GM23338 (cell line): Measurements from ENCODE around the gene CFAP77. TPM values are rescaled to one million over a fixed set of nuclear protein-coding genes. Genes with fewer than 3 reads are reported as not detected.

ENCODE experiments used
- ATAC-seq: fragments of 200-7000 bp; cut with Tn5 transposase; 3 replicates; pipeline ENCODE4 v1.9.1; 2020
- DNase-seq: peaks from one replicate; pipeline ENCODE4 v3.0.0-alpha.2; 2015; ENCODE audit warnings: low spot score
- H2AFZ ChIP-seq: fragments of 200-600 bp; sonication (generic); 2 replicates; pipeline ENCODE4 v1.8.0; 2016; ENCODE audit warnings: antibody characterized with exemption, mild to moderate bottlenecking, moderate library complexity
- H3F3A ChIP-seq: fragments of 200-600 bp; sonication (generic); replicated peaks from 2 replicates; pipeline ENCODE4 v1.8.0; 2017; ENCODE audit warnings: antibody characterized with exemption, mixed run types, low read depth
- H3K27ac ChIP-seq: fragments of 200-600 bp; sonication (generic); 2 replicates; pipeline ENCODE4 v1.6.1; 2016; ENCODE audit warnings: low read depth
- H3K27me3 ChIP-seq: fragments of 200-600 bp; sonication (generic); 2 replicates; pipeline ENCODE4 v1.8.0; 2016; ENCODE audit warnings: mild to moderate bottlenecking, mixed run types, moderate library complexity; ENCODE audit not compliant: insufficient read depth
- H3K36me3 ChIP-seq: fragments of 200-600 bp; sonication (generic); 2 replicates; pipeline ENCODE4 v1.8.0; 2016; ENCODE audit warnings: mild to moderate bottlenecking; ENCODE audit not compliant: insufficient read depth
- H3K4me1 ChIP-seq: fragments of 200-600 bp; sonication (generic); 2 replicates; pipeline ENCODE4 v1.8.0; 2016; ENCODE audit warnings: mild to moderate bottlenecking, moderate library complexity; ENCODE audit not compliant: insufficient read depth
- H3K4me2 ChIP-seq: fragments of 200-600 bp; sonication (generic); 2 replicates; pipeline ENCODE4 v1.7.1; 2017; ENCODE audit warnings: mixed run types
- H3K4me3 ChIP-seq: fragments of 200-600 bp; sonication (generic); 2 replicates; pipeline ENCODE4 v1.6.1; 2016; ENCODE audit warnings: mixed run types
- H3K79me2 ChIP-seq: fragments of 200-600 bp; sonication (generic); replicated peaks from 2 replicates; pipeline ENCODE4 v1.8.0; 2017; ENCODE audit warnings: mild to moderate bottlenecking; ENCODE audit not compliant: insufficient read depth
- H3K9me2 ChIP-seq: fragments of 200-600 bp; sonication (generic); 2 replicates; pipeline ENCODE4 v1.8.0; 2017; ENCODE audit not compliant: insufficient read depth
- H4K20me1 ChIP-seq: fragments of 200-600 bp; sonication (generic); replicated peaks from 2 replicates; pipeline ENCODE4 v1.8.0; 2017; ENCODE audit warnings: mild to moderate bottlenecking; ENCODE audit not compliant: insufficient read depth
- H3K27ac Mint-ChIP-seq: 2 replicates; pipeline ENCODE4 v1.8.0; 2020; ENCODE audit warnings: inconsistent platforms, mild to moderate bottlenecking, moderate library complexity, mixed read lengths
- H3K27me3 Mint-ChIP-seq: 3 replicates; pipeline ENCODE4 v1.8.0; 2022; ENCODE audit warnings: low read depth, mild to moderate bottlenecking, moderate library complexity, mixed read lengths, inconsistent platforms; ENCODE audit not compliant: insufficient read depth, poor library complexity
- H3K36me3 Mint-ChIP-seq: 3 replicates; pipeline ENCODE4 v1.8.0; 2021; ENCODE audit warnings: low read depth, mild to moderate bottlenecking, inconsistent platforms, moderate library complexity, mixed read lengths
- H3K4me1 Mint-ChIP-seq: 3 replicates; pipeline ENCODE4 v1.8.0; 2020; ENCODE audit warnings: mild to moderate bottlenecking, inconsistent platforms, mixed read lengths
- H3K4me3 Mint-ChIP-seq: 3 replicates; pipeline ENCODE4 v1.8.0; 2021; ENCODE audit warnings: moderate library complexity, mild to moderate bottlenecking, inconsistent platforms, mixed read lengths
- H3K9me3 Mint-ChIP-seq: 3 replicates; pipeline ENCODE4 v1.8.0; 2020; ENCODE audit warnings: moderate library complexity, mild to moderate bottlenecking, inconsistent platforms, mixed read lengths
- CREB1 ChIP-seq: fragments of 250-450 bp; sonication (Bioruptor Pico); IDR thresholded peaks from 2 replicates; pipeline ENCODE4 v1.5.0; 2020; ENCODE audit warnings: low read depth, mild to moderate bottlenecking, moderate library complexity
- EZH2 ChIP-seq: fragments of 200-600 bp; sonication (generic); IDR thresholded peaks from one replicate; pipeline ENCODE4 v1.8.0; 2017; ENCODE audit warnings: antibody characterized with exemption, mild to moderate bottlenecking, low read depth; ENCODE audit not compliant: unreplicated experiment
- JUNB ChIP-seq: IDR thresholded peaks from one replicate; pipeline ENCODE4 v1.6.1; 2016; ENCODE audit warnings: antibody characterized with exemption; ENCODE audit not compliant: unreplicated experiment
- POLR2AphosphoS5 ChIP-seq: IDR thresholded peaks from 2 replicates; pipeline ENCODE4 v1.6.1; 2016; ENCODE audit warnings: antibody characterized with exemption, low read depth
- STAT1 ChIP-seq: IDR thresholded peaks from one replicate; pipeline ENCODE4 v1.6.1; 2016; ENCODE audit warnings: antibody characterized with exemption; ENCODE audit not compliant: unreplicated experiment
- polyA plus RNA-seq: library from polyadenylated mRNA; unstranded; fragments of >200 nt; fragmentation: Nextera tagmentation; extraction: Ambion mirVana; gene quantifications from 2 replicates; pipeline ENCODE4 v1.2.1, GENCODE V29; 2016
- total RNA-seq: library from RNA; depleted of rRNA; stranded (reverse); fragments of >200 nt; shearing (Covaris generic); gene quantifications from 2 replicates; pipeline ENCODE4 v1.2.3, GENCODE V29; 2014
- TF ChIP-seq, protein P1 (sequence below), 2 experiments: fragments of 200-600 bp in 1 of 2; sonication (generic) in 1 of 2; conservative IDR thresholded peaks; 2 replicates each; pipeline versions ENCODE4 v1.5.1 to v1.6.1; 2016 to 2017; ENCODE audit warnings: antibody characterized with exemption in 2 of 2, low read depth in 2 of 2, mild to moderate bottlenecking in 2 of 2, moderate library complexity in 1 of 2
- TF ChIP-seq, protein P2 (sequence below): IDR thresholded peaks from 2 replicates; pipeline ENCODE4 v1.6.1; 2016; ENCODE audit warnings: antibody characterized with exemption

CFAP77 gene
- total and polyA plus RNA-seq, 2 experiments from 2014 or later, result 0.97 to 1.3 TPM

DNA sequence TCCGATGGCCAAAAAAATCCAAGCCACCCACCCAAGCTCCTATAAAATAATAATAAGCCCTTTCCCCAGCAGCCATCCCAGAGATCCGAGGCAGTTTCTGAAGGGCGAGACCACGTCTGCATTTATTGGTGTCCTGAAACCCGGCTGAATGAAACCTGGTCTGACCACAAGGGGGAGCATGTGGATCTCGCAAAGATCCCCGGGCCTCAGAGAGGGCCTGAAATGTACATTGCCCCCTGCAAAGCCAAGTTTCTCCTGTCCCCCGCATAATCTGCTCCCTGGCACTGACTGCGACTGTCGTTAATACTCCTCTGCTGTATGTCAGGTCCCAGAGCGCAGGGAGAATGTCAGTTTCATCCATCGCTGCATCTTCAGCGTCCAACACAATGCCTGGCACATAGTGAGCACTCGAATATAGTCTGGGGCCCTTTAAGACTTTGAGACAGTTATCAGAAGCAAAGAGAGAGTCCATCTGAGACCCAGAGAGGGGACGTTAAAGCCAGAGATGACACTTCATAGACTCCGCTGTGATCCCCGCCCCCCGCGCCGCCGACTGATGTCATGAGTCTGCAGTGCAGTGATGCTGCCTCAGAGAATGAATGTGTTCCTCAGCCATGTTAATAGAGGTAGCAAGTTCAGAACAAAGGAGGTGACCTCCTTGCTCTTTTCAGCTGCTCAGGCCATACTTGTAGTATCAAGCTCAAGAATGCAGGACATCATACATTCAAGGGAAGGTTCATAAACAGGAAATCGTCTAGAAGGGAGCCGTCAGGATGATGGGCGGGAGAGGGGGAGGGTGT, 97.9 kb downstream of the CFAP77 start:
- ATAC-seq (peak; percentile 88), DNase-seq (peak; percentile 89)
- Histone ChIP-seq H3K4me2 (no peak overlapping the region), H3F3A (no peaks in the 10 kb centered on the region), H3K27me3 (no peaks in the 10 kb centered on the region), H3K36me3 (no peaks in the 10 kb centered on the region), H3K4me3 (no peak overlapping the region), H3K9me2 (no peaks in the 10 kb centered on the region), H3K27ac (no peak overlapping the region), H3K4me1 (peaks cover 15% of the 10 kb centered on the region), H3K79me2 (no peaks in the 10 kb centered on the region), H2AFZ (no peak overlapping the region), H4K20me1 (no peaks in the 10 kb centered on the region; the same call in 1 of the 2 replicates)
- H3K36me3 Mint-ChIP-seq, result no peaks in the 10 kb centered on the region
- no peaks in the 10 kb centered on the region for H3K9me3 Mint-ChIP-seq
- peaks cover 10% of the 10 kb centered on the region for H3K27me3 Mint-ChIP-seq
- TF ChIP-seq, protein P1, sequence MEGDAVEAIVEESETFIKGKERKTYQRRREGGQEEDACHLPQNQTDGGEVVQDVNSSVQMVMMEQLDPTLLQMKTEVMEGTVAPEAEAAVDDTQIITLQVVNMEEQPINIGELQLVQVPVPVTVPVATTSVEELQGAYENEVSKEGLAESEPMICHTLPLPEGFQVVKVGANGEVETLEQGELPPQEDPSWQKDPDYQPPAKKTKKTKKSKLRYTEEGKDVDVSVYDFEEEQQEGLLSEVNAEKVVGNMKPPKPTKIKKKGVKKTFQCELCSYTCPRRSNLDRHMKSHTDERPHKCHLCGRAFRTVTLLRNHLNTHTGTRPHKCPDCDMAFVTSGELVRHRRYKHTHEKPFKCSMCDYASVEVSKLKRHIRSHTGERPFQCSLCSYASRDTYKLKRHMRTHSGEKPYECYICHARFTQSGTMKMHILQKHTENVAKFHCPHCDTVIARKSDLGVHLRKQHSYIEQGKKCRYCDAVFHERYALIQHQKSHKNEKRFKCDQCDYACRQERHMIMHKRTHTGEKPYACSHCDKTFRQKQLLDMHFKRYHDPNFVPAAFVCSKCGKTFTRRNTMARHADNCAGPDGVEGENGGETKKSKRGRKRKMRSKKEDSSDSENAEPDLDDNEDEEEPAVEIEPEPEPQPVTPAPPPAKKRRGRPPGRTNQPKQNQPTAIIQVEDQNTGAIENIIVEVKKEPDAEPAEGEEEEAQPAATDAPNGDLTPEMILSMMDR (conservative IDR thresholded peaks at IDR 0.05; ENCODE audit: low read depth in 2 of 2), result peak; percentile 86 to 91
- TF ChIP-seq POLR2AphosphoS5, result no peak
- TF ChIP-seq CREB1 (CRISPR knock-in tag), result no peak
- TF ChIP-seq, protein P2, sequence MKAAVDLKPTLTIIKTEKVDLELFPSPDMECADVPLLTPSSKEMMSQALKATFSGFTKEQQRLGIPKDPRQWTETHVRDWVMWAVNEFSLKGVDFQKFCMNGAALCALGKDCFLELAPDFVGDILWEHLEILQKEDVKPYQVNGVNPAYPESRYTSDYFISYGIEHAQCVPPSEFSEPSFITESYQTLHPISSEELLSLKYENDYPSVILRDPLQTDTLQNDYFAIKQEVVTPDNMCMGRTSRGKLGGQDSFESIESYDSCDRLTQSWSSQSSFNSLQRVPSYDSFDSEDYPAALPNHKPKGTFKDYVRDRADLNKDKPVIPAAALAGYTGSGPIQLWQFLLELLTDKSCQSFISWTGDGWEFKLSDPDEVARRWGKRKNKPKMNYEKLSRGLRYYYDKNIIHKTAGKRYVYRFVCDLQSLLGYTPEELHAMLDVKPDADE, result no peak
- H3K4me1 Mint-ChIP-seq, result peaks cover 30% of the 10 kb centered on the region
- H3K4me3 Mint-ChIP-seq, result no peak overlapping the region
- no peak overlapping the region for H3K27ac Mint-ChIP-seq

DNA sequence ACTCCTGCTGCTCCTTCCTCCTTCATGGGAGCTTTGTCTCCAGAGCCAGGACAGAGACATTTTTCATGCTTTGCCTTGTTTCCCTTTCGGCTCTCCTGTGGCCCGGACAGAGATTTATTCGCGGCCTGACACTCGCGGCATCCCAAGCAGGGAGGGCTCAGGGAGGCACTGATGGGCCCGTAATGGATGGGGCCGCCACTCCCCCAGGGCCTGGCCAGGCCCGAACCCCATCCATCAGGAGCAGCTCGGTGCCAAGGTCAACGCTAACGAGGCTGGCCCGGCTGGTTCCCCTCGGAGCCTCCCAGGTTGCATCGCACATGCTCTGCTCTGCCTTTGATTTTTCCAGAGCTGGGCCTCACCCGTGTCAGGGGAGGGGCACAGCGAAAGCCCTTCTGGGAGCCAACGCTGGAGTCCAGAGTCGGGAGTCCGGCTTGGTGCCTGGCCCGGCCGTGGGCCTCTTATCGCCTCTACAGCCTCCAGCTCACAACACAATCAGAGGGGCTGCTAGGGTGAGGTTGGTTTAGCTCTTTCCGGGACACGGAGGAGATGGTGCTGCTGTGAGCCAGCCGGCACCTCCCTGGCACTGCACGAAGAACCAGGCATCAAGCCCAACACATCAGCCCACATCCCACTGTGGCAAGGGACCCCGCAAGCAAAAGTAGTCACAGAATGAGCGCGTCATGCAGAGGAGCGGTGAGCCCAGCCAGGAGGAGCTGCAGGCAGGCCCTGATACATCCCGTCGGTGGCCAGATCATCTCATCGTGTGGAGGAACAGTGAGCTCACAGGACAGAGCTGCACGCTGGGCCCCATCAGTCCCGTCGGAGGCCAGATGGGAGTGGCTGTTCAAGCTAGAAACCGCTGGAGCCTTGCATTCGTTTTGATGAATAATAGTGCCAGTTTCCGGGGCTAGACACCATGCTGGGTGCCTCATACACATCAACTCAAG, 100.2 kb downstream of the CFAP77 start:
- no peak for TF ChIP-seq STAT1
- TF ChIP-seq, protein P1 (conservative IDR thresholded peaks at IDR 0.05; ENCODE audit: low read depth in 2 of 2), result no peak
- TF ChIP-seq, protein P2, result no peak
- TF ChIP-seq JUNB, result no peak
- TF ChIP-seq EZH2, result no peak
- H3K27ac ChIP-seq, result no peak overlapping the region
- no peaks in the 10 kb centered on the region for H3F3A ChIP-seq
- H3K27ac Mint-ChIP-seq, result no peak overlapping the region; the same call in 1 of the 2 replicates
- DNase-seq (no peak), ATAC-seq (no peak)
- H3K36me3 Mint-ChIP-seq, result no peaks in the 10 kb centered on the region
- no peaks in the 10 kb centered on the region for H3K27me3 ChIP-seq
- H3K9me2 ChIP-seq, result no peaks in the 10 kb centered on the region
- H3K4me3 Mint-ChIP-seq, result no peak overlapping the region
- peaks cover 14% of the 10 kb centered on the region for H3K27me3 Mint-ChIP-seq
- no peak overlapping the region for H3K4me3 ChIP-seq
- no peak overlapping the region for H2AFZ ChIP-seq
- H4K20me1 ChIP-seq, result no peaks in the 10 kb centered on the region; the same call in 1 of the 2 replicates
- no peak overlapping the region for H3K4me2 ChIP-seq
- H3K4me1 ChIP-seq, result peaks cover 2% of the 10 kb centered on the region
- H3K36me3 ChIP-seq, result no peaks in the 10 kb centered on the region
- no peaks in the 10 kb centered on the region for H3K79me2 ChIP-seq
- peaks cover 17% of the 10 kb centered on the region for H3K4me1 Mint-ChIP-seq
- H3K9me3 Mint-ChIP-seq, result no peaks in the 10 kb centered on the region; the same call in 2 of the 3 replicates
